Colon (tissue), 2 donors: ENCODE measurements around the gene FBXO11.

Source experiments
- FAIRE-seq: peaks from 2 replicates; lab custom pipeline; 2012; peaks lifted over from hg19 to GRCh38; lab: Jason Lieb, UNC
- donor health status: control.
- donor health status: control.

Gene FBXO11

GRCh38 chr2:47849368-47849767, 56.9 kb downstream of the FBXO11 start:
- FAIRE-seq: no peak

GRCh38 chr2:47844162-47844561, 62.1 kb downstream of the FBXO11 start:
- FAIRE-seq: no peak

- no peak for FAIRE-seq
Measured at GRCh38 chr2:47843407-47843806, 62.9 kb downstream of the FBXO11 start.

- FAIRE-seq: no peak
Measured at GRCh38 chr2:47842846-47843245, 63.5 kb downstream of the FBXO11 start.

GRCh38 chr2:47838686-47839085, 67.6 kb downstream of the FBXO11 start:
- no peak for FAIRE-seq

GRCh38 chr2:47838249-47838648, 68.0 kb downstream of the FBXO11 start:
- FAIRE-seq: no peak

GRCh38 chr2:47833516-47833968, 72.8 kb downstream of the FBXO11 start:
- FAIRE-seq: no peak

GRCh38 chr2:47822518-47822917, 83.8 kb downstream of the FBXO11 start:
- FAIRE-seq: no peak

GRCh38 chr2:47819834-47820233, 86.5 kb downstream of the FBXO11 start:
- no peak for FAIRE-seq

- FAIRE-seq: no peak
Measured at GRCh38 chr2:47818777-47819176, 87.5 kb downstream of the FBXO11 start.

GRCh38 chr2:47815764-47816163, 90.5 kb downstream of the FBXO11 start:
- FAIRE-seq: no peak

GRCh38 chr2:47811668-47812067, 94.6 kb downstream of the FBXO11 start:
- no peak for FAIRE-seq

GRCh38 chr2:47810850-47811249, 95.4 kb downstream of the FBXO11 start:
- FAIRE-seq: no peak

GRCh38 chr2:47809903-47810302, 96.4 kb downstream of the FBXO11 start:
- FAIRE-seq: no peak

GRCh38 chr2:47808614-47809013, 97.7 kb downstream of the FBXO11 start:
- no peak for FAIRE-seq

GRCh38 chr2:47805850-47806249, 100.4 kb downstream of the FBXO11 start:
- no peak for FAIRE-seq

- FAIRE-seq: no peak
Measured at GRCh38 chr2:47803770-47804169, 102.5 kb downstream of the FBXO11 start.

- no peak for FAIRE-seq
Measured at GRCh38 chr2:47803363-47803762, 102.9 kb downstream of the FBXO11 start.

GRCh38 chr2:47801118-47801517, 105.2 kb downstream of the FBXO11 start:
- FAIRE-seq: no peak

GRCh38 chr2:47799031-47799609, 107.2 kb downstream of the FBXO11 start:
- FAIRE-seq: no peak

- no peak for FAIRE-seq
Measured at GRCh38 chr2:47798631-47799030, 107.7 kb downstream of the FBXO11 start.

- no peak for FAIRE-seq
Measured at GRCh38 chr2:47796090-47796697, 110.1 kb downstream of the FBXO11 start.

GRCh38 chr2:47785986-47786385, 120.3 kb downstream of the FBXO11 start:
- FAIRE-seq: no peak

GRCh38 chr2:47784352-47784851, 121.9 kb downstream of the FBXO11 start:
- no peak for FAIRE-seq
